Neural crest cell (in vitro differentiated cells): ENCODE data around the gene ASTN2. TPM values are rescaled to one million over a fixed set of nuclear protein-coding genes. Genes with fewer than 3 reads are reported as not detected.

ENCODE experiments used
- DNase-seq: peaks from one replicate; pipeline ENCODE4 v3.0.0; 2021; ENCODE audit warnings: low read depth, mixed read lengths, low spot score
- H3K27ac Mint-ChIP-seq: one replicate; pipeline ENCODE4 v1.8.0; 2021; ENCODE audit warnings: mild to moderate bottlenecking, mixed read lengths; ENCODE audit not compliant: unreplicated experiment
- H3K27me3 Mint-ChIP-seq: 2 replicates; pipeline ENCODE4 v1.8.0; 2021; ENCODE audit warnings: low read depth, mild to moderate bottlenecking, mixed read lengths
- H3K36me3 Mint-ChIP-seq: 2 replicates; pipeline ENCODE4 v1.8.0; 2021; ENCODE audit warnings: low read depth, mild to moderate bottlenecking, mixed read lengths
- H3K4me1 Mint-ChIP-seq: 2 replicates; pipeline ENCODE4 v1.8.0; 2021; ENCODE audit warnings: mixed read lengths
- H3K4me3 Mint-ChIP-seq: one replicate; pipeline ENCODE4 v1.8.0; 2021; ENCODE audit warnings: mild to moderate bottlenecking, mixed read lengths
- H3K9me3 Mint-ChIP-seq: 2 replicates; pipeline ENCODE4 v1.8.0; 2021; ENCODE audit warnings: mixed read lengths
- CTCF ChIP-seq: fragments of 200-600 bp; sonication (generic); conservative IDR thresholded peaks from 2 replicates; pipeline ENCODE4 v1.5.0; 2021; ENCODE audit warnings: antibody characterized with exemption, mild to moderate bottlenecking
- total RNA-seq: library from RNA; stranded (reverse); gene quantifications from 2 replicates; pipeline ENCODE4 v1.2.1, GENCODE V29; 2021

Gene ASTN2
- total RNA-seq, 1 donor from 2014 or later = 7.3 TPM

- H3K36me3 Mint-ChIP-seq = no peaks in the 10 kb centered on the region
- H3K4me3 Mint-ChIP-seq = no peak overlapping the region
- no peak for TF ChIP-seq CTCF
- H3K4me1 Mint-ChIP-seq = no peaks in the 10 kb centered on the region
- no peak overlapping the region for H3K27ac Mint-ChIP-seq
- DNase-seq = no peak
- H3K27me3 Mint-ChIP-seq = no peaks in the 10 kb centered on the region
- H3K9me3 Mint-ChIP-seq = no peaks in the 10 kb centered on the region
Measured at GRCh38 chr9:116564266-116564793, 850.5 kb downstream of the ASTN2 start.

DNA sequence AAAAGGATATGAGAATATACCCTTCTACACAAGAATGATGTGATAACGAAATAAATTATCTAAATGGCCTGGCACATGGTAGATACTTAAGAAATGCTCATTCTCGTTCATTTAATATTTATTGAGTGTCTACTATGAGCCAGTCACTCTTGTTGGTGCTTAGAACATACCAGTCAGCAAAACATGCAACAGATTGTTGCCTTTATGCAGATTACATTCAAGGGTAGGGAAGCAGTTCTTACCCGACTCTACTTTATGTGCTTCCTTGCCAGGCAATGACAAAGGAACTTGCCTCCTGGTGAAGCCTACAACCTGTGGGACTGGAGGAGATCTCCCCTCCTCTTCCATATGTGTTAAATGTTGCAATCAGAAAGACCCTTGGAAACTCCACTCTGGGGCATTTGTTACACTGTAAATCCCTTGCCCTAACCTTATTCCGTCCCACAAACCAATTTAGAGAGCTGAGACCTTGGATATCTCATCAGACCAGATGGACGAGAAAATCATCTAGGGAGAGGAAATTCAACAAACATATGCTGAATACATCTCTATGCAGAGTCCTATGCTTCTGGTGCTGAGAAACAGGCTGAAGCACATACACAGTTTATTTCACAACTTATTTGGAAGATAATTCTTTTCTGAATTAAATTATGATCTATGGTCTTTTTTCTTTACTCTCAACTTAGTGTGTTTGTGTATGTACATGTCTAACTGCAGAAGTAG lies 855.9 kb downstream of the ASTN2 start:
- no peak for TF ChIP-seq CTCF
- Mint-ChIP-seq H3K27ac (no peak overlapping the region), H3K4me3 (no peak overlapping the region), H3K4me1 (peaks cover 4% of the 10 kb centered on the region), H3K36me3 (no peaks in the 10 kb centered on the region), H3K27me3 (no peaks in the 10 kb centered on the region), H3K9me3 (no peaks in the 10 kb centered on the region)
- no peak for DNase-seq

GRCh38 chr9:116558035-116558434 lies 856.8 kb downstream of the ASTN2 start:
- Mint-ChIP-seq H3K27ac (no peak overlapping the region), H3K36me3 (no peaks in the 10 kb centered on the region), H3K27me3 (no peaks in the 10 kb centered on the region), H3K4me3 (no peak overlapping the region), H3K9me3 (no peaks in the 10 kb centered on the region), H3K4me1 (peaks cover 4% of the 10 kb centered on the region)
- TF ChIP-seq CTCF = no peak
- no peak for DNase-seq

DNA sequence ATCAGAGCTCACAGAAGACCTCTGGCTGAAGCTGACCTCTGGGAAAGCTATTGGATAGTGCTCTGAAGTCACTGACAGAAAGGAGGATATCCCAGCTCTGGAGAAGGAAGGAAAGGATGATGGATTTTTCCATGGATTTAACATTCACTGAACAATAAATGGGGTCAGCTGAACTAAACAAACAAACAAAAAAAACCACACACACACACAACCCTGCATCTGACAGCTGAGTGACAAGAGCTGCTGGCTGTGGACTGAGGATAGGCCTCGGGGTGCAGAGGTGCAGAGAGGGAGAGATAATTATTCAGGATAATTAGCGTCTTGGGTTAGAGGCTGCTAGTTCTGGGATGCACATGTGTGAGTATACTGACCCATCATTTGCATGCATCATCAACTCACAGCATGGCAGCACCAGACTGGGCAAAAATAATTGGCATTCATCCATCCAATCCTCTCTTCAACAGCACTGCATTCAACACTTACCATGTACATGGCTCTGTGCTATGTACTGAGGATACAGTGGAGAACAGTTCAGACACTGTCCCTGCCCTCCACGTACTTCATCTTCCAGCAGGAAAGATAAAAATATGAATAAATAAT lies 859.2 kb downstream of the ASTN2 start:
- H3K4me3 Mint-ChIP-seq = no peak overlapping the region
- no peaks in the 10 kb centered on the region for H3K36me3 Mint-ChIP-seq
- H3K27me3 Mint-ChIP-seq = no peaks in the 10 kb centered on the region
- H3K4me1 Mint-ChIP-seq = peaks cover 4% of the 10 kb centered on the region
- no peak for DNase-seq
- H3K27ac Mint-ChIP-seq = no peak overlapping the region
- TF ChIP-seq CTCF = no peak
- no peaks in the 10 kb centered on the region for H3K9me3 Mint-ChIP-seq

DNA sequence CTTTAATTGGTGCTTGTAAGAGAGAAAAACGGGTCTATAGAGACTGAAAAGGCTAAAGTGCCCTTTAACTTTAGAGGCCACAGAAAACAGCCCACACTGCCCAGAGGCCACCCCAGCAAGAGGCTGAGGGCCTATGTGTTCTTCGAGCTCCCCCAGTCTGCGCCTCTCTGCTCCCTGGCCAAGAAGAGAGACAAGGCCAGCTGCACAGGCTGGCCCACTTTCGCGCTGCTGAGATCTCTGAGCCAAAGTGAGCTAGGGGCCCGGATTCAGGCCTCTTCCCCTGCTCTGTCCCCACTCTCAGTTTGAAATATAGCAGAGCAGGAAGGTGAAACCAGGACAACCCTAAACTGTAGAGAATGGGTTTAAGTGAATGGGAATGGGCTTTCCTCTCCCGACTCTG lies 859.7 kb downstream of the ASTN2 start:
- no peak overlapping the region for H3K27ac Mint-ChIP-seq
- no peaks in the 10 kb centered on the region for H3K27me3 Mint-ChIP-seq
- DNase-seq = no peak
- TF ChIP-seq CTCF = no peak
- no peaks in the 10 kb centered on the region for H3K36me3 Mint-ChIP-seq
- no peak overlapping the region for H3K4me3 Mint-ChIP-seq
- peaks cover 4% of the 10 kb centered on the region for H3K4me1 Mint-ChIP-seq
- H3K9me3 Mint-ChIP-seq = no peaks in the 10 kb centered on the region
